Mesenchymal stem cell (in vitro differentiated cells and primary cell): ENCODE results near the gene FEN1.

Source experiments
- DNase-seq: peaks from one replicate; pipeline ENCODE4 v3.0.0-alpha.2; 2013
- H2AFZ ChIP-seq: one replicate; pipeline ENCODE4 v1.6.1; 2013; ENCODE audit warnings: low read depth, mild to moderate bottlenecking, control low read depth, inconsistent platforms, low read length, moderate library complexity
- H2AK5ac ChIP-seq: 2 replicates; pipeline ENCODE4 v1.6.1; 2013; ENCODE audit warnings: low read length, moderate library complexity, mild to moderate bottlenecking, inconsistent platforms; ENCODE audit not compliant: severe bottlenecking
- H2BK120ac ChIP-seq: one replicate; pipeline ENCODE4 v1.6.1; 2013; ENCODE audit warnings: low read depth, mild to moderate bottlenecking, inconsistent platforms, low read length, moderate library complexity
- H2BK12ac ChIP-seq, 2 experiments: one replicate each; pipeline ENCODE4 v1.6.1; 2013; ENCODE audit warnings: inconsistent platforms in 2 of 2, low read length in 2 of 2, mild to moderate bottlenecking in 2 of 2, moderate library complexity in 2 of 2, control low read depth in 1 of 2
- H2BK15ac ChIP-seq: one replicate; pipeline ENCODE4 v1.6.1; 2013; ENCODE audit warnings: mild to moderate bottlenecking, low read depth, inconsistent platforms; ENCODE audit not compliant: poor library complexity, severe bottlenecking
- H2BK5ac ChIP-seq: 2 replicates; pipeline ENCODE4 v1.6.1; 2013; ENCODE audit warnings: low read depth, mild to moderate bottlenecking, low read length, control low read depth, inconsistent platforms; ENCODE audit not compliant: poor library complexity, severe bottlenecking
- H3K14ac ChIP-seq, 2 experiments: one replicate each; pipeline ENCODE4 v1.6.1; 2013; ENCODE audit warnings: inconsistent platforms in 2 of 2, low read length in 2 of 2, control low read depth in 1 of 2, mild to moderate bottlenecking in 1 of 2, moderate library complexity in 1 of 2
- H3K18ac ChIP-seq, 2 experiments: one replicate each; pipeline ENCODE4 v1.6.1; 2013; ENCODE audit warnings: inconsistent platforms in 2 of 2, low read length in 2 of 2, control low read depth in 1 of 2, low read depth in 1 of 2, mild to moderate bottlenecking in 1 of 2
- H3K23ac ChIP-seq, 2 experiments: one replicate each; pipeline ENCODE4 v1.6.1; 2013; ENCODE audit warnings: inconsistent platforms in 2 of 2, low read length in 2 of 2, mild to moderate bottlenecking in 2 of 2, moderate library complexity in 2 of 2, control low read depth in 1 of 2
- H3K27ac ChIP-seq: 2 replicates; pipeline ENCODE4 v1.5.1; 2013; ENCODE audit warnings: mild to moderate bottlenecking, moderate library complexity, low read length, control low read depth, inconsistent platforms; ENCODE audit not compliant: poor library complexity, severe bottlenecking
- H3K27me3 ChIP-seq, 2 experiments: 2 replicates each; pipeline versions ENCODE4 v1.6.1 to v1.7.0; 2013; ENCODE audit warnings: low read length in 2 of 2, mild to moderate bottlenecking in 2 of 2, moderate library complexity in 2 of 2, control low read depth in 1 of 2, inconsistent platforms in 1 of 2; ENCODE audit not compliant: control insufficient read depth in 1 of 2, insufficient read depth in 1 of 2
- H3K36me3 ChIP-seq, 2 experiments: 2 replicates each; pipeline versions ENCODE4 v1.6.1 to v1.7.0; 2013; ENCODE audit warnings: low read length in 2 of 2, control low read depth in 1 of 2, inconsistent platforms in 1 of 2, low read depth in 1 of 2, mild to moderate bottlenecking in 1 of 2; ENCODE audit not compliant: insufficient read depth in 2 of 2, control insufficient read depth in 1 of 2
- H3K4ac ChIP-seq, 2 experiments: one replicate each; pipeline ENCODE4 v1.6.1; 2013; ENCODE audit warnings: inconsistent platforms in 2 of 2, low read length in 2 of 2, mild to moderate bottlenecking in 2 of 2, moderate library complexity in 2 of 2, control low read depth in 1 of 2, low read depth in 1 of 2
- H3K4me1 ChIP-seq: 2 replicates; pipeline ENCODE4 v1.6.1; 2013; ENCODE audit warnings: low read depth, low read length, control low read depth; ENCODE audit not compliant: control insufficient read depth, insufficient read depth
- H3K4me2 ChIP-seq: 2 replicates; pipeline ENCODE4 v1.6.1; 2013; ENCODE audit warnings: low read length, mild to moderate bottlenecking, inconsistent platforms; ENCODE audit not compliant: poor library complexity, severe bottlenecking
- H3K4me3 ChIP-seq, 2 experiments: 2 replicates each; pipeline versions ENCODE4 v1.5.1 to v1.7.0; 2013; ENCODE audit warnings: low read length in 2 of 2, mild to moderate bottlenecking in 2 of 2, control low read depth in 1 of 2, low read depth in 1 of 2; ENCODE audit not compliant: insufficient read depth in 1 of 2
- H3K79me1 ChIP-seq: replicated peaks from 2 replicates; pipeline ENCODE4 v1.6.1; 2013; ENCODE audit warnings: mild to moderate bottlenecking, control low read depth, low read length, inconsistent platforms; ENCODE audit not compliant: poor library complexity, severe bottlenecking
- H3K9ac ChIP-seq: 2 replicates; pipeline ENCODE4 v1.7.0; 2013; ENCODE audit warnings: mild to moderate bottlenecking, low read length, moderate library complexity
- H3K9me3 ChIP-seq: 2 replicates; pipeline ENCODE4 v1.7.0; 2013; ENCODE audit warnings: mild to moderate bottlenecking, low read length; ENCODE audit not compliant: control insufficient read depth
- H4K8ac ChIP-seq: one replicate; pipeline ENCODE4 v1.6.1; 2013; ENCODE audit warnings: inconsistent platforms, mild to moderate bottlenecking, low read length, moderate library complexity
- H4K91ac ChIP-seq: one replicate; pipeline ENCODE4 v1.6.1; 2013; ENCODE audit warnings: mild to moderate bottlenecking, low read length, inconsistent platforms
- WGBS: methylation state at CpG from one replicate; pipeline ENCODE4 v1.1.7; 2013; ENCODE audit warnings: mixed read lengths; 5-methylcytosine and 5-hydroxymethylcytosine counted together

Gene FEN1

GRCh38 chr11:61844909-61845565 lies 52.3 kb downstream of the FEN1 start:
- Histone ChIP-seq H3K27ac (no peak overlapping the region), H3K18ac (no peak overlapping the region), H2AK5ac (no peak overlapping the region), H3K23ac (no peak overlapping the region), H3K9me3 (no peaks in the 10 kb centered on the region), H3K4ac (no peak overlapping the region), H3K36me3 (peaks cover 67 to 83% of the 10 kb centered on the region in 2 experiments), H2BK12ac (no peak overlapping the region), H3K4me2 (no peak overlapping the region), H3K9ac (no peak overlapping the region), H3K14ac (no peak overlapping the region), H2AFZ (no peak overlapping the region), H4K91ac (no peak overlapping the region), H3K4me1 (no peaks in the 10 kb centered on the region), H2BK120ac (no peak overlapping the region), H3K4me3 (no peak overlapping the region), H2BK15ac (no peak overlapping the region), H4K8ac (no peak overlapping the region), H2BK5ac (no peak overlapping the region), H3K79me1 (peaks cover 31% of the 10 kb centered on the region), H3K27me3 (no peaks in the 10 kb centered on the region)
- no peak for DNase-seq
- WGBS = 96% methylated on average over 16 of the region's 16 CpGs

GRCh38 chr11:61846362-61847020 lies 53.8 kb downstream of the FEN1 start:
- Histone ChIP-seq H2AFZ (no peak overlapping the region), H3K4me2 (no peak overlapping the region), H3K18ac (no peak overlapping the region), H3K4me1 (no peaks in the 10 kb centered on the region), H3K27me3 (no peaks in the 10 kb centered on the region), H2AK5ac (no peak overlapping the region), H2BK12ac (no peak overlapping the region), H3K23ac (no peak overlapping the region), H3K4ac (no peak overlapping the region), H3K14ac (no peak overlapping the region), H4K91ac (no peak overlapping the region), H4K8ac (no peak overlapping the region), H3K36me3 (peaks cover 67 to 79% of the 10 kb centered on the region in 2 experiments), H3K79me1 (peaks cover 35% of the 10 kb centered on the region), H2BK120ac (no peak overlapping the region), H3K9me3 (no peaks in the 10 kb centered on the region), H3K27ac (no peak overlapping the region), H2BK5ac (no peak overlapping the region), H3K9ac (no peak overlapping the region), H3K4me3 (no peak overlapping the region), H2BK15ac (no peak overlapping the region)
- WGBS = 92% methylated on average over 10 of the region's 10 CpGs
- DNase-seq = no peak
